ENCODE results near the gene PRKCE.

Gene PRKCE

DNA sequence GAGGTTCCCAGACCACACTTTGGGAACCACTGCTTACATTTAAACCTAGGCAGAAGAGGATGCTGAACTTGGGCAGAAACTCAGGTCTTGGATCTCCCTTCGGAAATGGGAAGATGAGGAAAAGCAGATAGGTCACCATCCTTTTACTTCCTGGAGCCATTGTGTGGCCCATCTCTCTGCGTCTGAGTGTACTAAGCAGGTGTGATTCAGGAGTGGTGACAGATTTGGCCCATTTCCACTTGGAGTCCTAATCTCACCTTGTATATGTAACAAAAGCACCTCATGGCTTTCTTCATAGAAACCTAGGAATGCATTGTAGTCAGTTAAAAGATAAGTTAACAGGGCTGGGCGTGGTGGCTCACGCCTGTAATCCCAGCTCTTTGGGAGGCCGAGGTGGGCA lies 71.0 kb downstream of the PRKCE start:
- DNase-seq (ENCODE audit: low read depth in 2 of 3, low spot score in 2 of 3): no peak

DNA sequence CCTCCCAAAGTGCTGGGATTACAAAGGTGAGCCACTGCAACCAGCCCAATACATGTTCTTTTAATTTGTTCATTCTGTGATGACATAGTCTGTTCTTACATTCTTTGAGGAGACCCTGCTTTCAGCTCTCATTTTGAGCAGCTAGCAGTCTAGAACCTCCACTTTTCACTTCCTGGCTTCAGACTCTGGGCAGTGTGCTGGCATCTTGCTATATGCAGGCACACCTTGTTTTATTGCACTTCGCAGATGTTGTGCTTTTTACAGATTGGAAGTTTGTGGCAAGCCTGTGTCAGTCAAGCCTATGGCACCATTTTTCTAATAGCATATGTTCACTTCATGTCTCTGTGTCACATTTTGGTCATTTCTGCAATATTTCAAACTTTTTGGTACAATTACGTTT lies 72.4 kb downstream of the PRKCE start:
- no peak for DNase-seq (ENCODE audit: low read depth in 2 of 3, low spot score in 2 of 3)

DNA sequence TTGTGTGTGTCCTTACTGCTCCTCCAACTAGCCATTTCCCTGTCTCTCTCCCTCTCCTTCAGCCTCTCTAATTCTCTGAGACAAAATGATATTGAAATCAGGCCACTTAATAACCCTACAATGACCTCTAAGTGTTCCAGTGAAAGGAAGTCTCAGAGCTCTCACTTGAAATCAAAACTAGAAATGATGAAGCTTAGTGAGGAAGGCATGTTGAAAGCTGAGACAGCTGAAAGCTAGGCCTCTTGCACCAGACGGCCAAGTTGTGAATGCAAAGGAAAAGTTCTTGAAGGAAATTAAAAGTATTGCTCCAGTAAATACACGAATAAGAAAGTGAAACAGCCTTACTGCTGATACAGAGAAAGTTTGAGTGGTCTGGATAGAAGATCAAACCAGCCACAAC lies 72.9 kb downstream of the PRKCE start:
- no peak for DNase-seq (ENCODE audit: low read depth in 2 of 3, low spot score in 2 of 3)

DNA sequence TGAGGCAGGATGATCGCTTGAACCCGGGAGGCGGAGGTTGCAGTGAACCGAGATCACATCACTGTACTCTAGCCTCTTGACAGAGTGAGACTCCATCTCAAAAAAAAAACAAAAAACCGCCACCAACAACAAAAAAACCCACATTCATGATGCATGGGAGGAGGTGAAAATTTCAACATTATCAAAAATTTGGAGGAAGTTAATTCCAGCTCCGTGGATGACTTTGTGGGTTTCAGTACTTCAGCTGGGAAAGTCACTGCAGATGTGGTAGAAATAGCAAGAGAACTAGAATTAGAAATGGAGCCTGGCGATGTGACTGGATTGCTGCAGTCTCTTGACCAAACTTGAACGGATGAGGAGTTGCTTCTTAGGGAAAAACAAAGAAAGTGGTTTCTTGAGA lies 74.3 kb downstream of the PRKCE start:
- no peak for DNase-seq (ENCODE audit: low read depth in 2 of 3, low spot score in 2 of 3)

DNA sequence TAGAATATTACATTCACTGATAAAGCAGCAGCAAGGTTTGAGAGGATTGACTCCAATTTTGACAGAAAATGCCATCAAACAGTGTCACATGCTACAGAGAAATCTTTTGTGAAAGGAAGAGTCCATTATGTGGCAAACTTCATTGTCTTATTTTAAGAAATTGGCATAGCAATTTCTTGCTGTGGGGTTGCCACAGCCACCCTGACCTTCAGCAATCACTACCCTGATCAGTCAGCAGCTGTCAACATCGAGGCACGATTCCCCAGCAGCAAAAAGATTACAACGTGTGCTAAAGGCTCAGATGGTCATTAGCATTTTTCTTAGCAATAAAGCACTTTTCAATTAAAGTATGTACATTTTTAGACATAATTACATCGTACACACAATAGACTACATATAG lies 74.7 kb downstream of the PRKCE start:
- DNase-seq (ENCODE audit: low read depth in 2 of 3, low spot score in 2 of 3): no peak

DNA sequence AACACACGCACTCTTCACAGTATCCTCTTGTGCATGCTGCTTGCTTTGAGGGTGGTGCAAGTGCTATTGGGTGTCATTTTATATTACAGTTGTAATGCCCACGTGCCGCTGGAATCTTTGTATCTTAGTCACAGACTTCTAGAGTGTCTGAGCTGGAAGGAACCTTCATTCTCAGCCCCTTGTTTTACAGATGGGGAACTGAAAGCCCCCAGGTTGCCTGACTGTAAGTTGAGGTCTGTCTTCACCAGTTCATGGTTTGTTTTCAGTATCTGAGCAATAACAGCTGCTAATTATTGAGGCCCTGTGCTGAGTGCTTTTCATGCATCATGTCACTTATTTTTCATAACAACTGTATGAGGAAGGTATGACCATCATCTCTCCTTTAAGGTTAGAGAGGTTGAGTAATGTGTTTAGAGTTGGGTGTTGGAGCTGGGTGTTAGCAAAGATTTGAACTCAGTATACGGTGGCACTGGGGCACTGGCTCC lies 77.0 kb downstream of the PRKCE start:
- no peak for DNase-seq (ENCODE audit: low read depth in 2 of 3, low spot score in 2 of 3)

DNA sequence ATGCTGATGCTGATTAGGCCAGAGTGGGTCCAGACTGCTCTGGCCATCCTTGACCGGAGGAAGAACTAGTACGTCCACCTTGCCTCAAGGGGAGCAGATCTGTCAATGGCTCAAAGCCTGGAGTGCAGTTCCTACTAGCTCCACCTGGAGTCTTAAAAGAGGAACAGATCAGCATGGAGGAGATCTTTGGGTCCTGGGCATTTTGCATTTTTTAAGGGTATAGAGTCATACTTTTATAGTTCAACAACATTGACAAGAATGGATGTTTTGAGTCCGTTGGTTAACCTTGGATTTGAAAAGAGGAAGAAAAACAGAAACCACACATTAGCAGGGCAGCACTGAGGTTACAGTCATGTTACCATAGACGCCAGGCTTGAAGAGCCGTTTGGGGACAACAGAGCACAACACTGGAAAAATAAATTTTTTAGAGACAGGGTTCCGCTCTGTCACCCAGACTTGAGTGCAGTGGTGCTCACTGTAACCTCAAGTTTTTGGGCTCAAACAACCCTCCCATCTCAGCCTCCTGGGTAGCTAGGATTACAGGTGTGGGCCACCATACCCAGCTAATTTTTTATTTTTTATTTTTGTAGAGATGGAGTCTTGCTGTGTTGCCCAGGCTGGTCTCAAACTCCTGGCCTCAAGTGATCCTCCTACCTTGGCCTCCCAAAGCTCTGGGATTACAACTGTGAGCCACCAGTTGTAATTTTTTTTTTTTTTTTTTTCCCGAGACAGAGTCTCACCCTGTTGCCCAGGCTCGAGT lies 78.5 kb downstream of the PRKCE start:
- no peak for DNase-seq (ENCODE audit: low read depth in 2 of 3, low spot score in 2 of 3)

DNA sequence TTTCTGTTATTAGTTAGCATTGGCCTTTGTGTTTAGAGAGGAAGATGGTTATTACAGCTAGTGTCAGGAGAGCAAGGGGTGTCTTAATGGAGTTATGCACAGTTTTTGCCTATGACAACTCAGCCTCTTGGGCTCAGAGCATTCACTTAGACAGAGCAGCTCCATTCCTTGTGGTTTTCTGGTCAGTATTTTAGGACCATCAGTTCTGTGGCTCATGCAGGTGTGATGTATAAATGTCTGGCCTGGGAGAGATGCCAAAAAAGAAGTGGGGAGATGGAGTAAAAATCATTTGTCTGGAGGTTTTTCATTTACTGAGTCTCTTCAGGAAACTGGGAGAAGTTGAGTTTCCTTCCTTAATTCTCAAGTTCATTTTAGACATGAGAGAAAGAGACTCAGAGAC lies 79.7 kb downstream of the PRKCE start:
- DNase-seq (ENCODE audit: low read depth in 2 of 3, low spot score in 2 of 3): no peak

DNA sequence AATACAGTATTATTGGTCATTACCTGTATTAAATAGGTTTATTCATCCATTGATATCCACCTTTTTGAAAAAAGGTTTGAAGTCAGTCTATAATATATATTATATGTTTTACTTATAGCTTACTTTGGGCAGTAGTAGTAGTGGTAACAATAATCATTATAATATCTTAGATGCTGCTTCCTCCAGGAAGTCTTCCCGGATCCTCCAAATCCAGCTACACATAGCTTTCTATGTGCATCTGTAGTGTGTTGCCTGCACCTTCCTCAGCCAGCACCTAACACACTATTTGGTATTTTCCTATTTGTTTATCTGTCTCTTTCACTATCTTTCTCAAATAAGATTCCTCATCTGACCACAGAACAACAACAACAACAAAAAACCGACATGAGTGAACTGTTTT lies 81.0 kb downstream of the PRKCE start:
- DNase-seq (ENCODE audit: low read depth in 2 of 3, low spot score in 2 of 3): no peak

DNA sequence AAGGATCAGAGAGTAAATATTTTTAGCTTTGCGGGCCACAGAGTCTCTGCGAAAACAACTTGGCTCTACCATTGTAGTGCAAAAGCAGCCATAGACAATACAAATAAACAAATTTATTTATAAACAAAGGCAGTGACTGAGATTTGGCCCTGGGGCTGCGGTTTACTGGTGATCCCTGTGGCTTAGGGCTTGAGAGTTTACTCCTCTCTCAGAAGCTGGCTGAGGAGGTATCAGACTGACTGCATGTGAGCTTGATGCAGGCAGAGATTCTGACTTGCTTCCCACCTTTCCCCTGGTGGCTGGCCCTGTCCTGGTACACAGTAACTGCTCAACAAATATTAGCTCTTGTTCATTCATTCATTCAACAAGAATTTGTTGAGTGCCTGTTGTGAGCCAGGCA lies 81.5 kb downstream of the PRKCE start:
- no peak for DNase-seq (ENCODE audit: low read depth in 2 of 3, low spot score in 2 of 3)

DNA sequence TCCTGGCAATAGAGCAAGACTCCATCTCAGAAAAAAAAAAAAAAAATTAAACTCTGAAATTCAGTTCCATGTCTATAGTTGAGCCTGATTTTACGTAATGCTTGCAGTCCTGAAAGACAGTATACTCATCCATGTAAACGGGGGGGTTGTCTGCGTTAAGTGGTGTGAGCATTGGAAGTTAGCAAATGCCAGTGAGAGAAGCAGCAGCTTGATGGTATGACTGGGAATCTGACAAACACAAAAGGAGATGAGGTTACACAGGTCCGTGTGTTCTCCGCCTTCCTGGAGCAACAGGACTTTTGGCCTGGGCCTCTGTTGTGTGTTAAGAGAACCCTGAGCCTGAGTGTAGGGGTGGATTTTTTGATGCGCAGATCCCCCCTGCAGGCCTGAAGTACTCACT lies 82.9 kb downstream of the PRKCE start:
- DNase-seq (ENCODE audit: low read depth in 2 of 3, low spot score in 2 of 3): no peak

DNA sequence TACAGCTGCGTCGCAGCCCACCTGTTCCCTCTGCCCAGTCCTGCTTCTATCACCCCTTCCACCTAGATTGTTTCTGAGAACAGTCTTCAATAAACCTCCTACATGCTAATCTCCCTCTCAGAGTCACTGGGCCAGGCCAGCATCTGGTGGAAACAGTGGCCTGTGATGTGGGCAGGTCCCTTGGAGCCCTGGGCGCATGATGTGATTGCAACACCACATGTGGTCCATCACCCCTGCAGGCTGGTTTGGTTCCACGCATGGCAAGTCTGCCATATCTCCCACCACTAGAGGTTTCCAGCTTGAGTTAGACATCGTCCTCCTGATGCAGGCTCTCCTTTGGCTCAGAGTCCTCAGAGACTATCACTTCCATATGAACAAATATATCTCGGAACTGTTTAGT lies 83.5 kb downstream of the PRKCE start:
- no peak for DNase-seq (ENCODE audit: low read depth in 2 of 3, low spot score in 2 of 3)

DNA sequence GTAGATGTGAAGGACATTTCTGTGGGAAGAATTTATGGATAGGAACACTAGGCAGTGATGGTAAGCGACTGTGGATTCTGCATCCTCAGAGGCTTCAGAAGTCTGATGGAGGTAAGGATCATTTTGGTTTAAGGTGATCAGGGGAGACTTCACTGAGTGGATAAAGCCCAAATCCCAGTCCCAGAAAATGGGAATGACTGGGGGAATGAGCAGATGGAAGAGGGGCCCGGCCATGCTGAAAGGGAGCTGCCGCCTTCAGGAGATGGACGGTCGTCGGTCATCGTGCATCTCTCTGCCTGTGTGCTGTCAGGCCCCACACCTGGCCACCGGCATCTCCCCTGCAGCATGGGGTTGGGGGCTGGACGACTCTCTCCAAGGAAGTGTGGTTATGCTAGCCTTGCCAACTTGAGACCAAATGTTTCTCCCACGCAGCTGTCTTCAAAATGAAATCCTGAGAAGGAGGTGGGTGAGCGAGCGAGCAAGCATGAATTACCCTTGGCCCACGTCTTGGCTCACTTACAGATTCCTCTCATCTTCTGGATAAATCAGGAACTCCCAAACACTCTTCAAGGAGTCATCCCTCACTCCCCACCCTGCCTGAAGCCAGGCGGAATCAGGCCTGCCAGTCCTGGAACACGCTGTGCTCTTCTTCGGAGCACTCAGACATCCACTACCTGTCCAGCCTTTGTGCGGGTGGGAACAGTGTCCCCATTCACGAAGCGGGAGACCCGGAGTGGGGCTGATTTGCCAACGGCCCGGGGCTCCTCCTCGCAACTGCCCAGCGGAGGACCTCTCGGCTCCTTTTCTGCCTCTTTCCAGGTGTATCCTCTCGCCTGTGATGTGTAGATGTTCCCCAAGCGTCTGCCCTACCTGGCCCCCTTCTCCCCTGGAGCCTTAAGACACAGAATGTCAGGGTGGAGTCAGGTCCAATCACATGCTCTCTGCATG lies 85.6 kb downstream of the PRKCE start:
- no peak for DNase-seq (ENCODE audit: low read depth in 2 of 3, low spot score in 2 of 3)

DNA sequence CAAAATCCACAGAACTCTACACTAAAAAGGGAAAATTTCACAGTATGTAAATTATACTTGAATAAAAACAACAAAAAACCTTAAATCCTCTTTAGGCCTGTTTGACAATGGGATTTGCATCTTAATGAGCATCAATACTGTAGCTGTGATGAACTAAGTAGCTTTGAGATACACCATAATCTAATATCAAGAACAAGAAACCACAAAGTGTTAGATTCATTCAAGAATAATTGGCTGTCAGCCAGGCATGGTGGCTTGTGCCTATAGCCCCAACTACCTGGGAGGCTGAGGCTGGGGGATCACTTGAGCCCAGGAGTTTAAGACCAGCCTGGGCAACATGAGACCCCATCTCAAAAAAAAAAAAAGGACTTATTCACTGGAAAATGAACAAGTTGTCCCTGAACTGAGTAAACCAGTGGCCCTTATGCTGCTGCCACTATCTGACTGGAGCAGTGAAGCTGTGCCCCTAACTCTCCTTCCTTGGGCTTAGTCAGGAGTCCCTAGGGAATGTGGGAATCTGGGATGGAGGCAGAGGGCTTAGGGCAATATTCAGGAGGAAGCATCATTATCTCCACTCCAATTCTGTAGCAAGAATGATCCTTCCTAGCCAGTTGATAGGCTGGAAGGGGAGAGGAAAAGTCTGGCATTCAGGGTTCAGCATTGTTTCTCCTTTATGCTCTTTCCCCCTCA lies 88.5 kb downstream of the PRKCE start:
- DNase-seq (ENCODE audit: low read depth in 2 of 3, low spot score in 2 of 3): no peak

DNA sequence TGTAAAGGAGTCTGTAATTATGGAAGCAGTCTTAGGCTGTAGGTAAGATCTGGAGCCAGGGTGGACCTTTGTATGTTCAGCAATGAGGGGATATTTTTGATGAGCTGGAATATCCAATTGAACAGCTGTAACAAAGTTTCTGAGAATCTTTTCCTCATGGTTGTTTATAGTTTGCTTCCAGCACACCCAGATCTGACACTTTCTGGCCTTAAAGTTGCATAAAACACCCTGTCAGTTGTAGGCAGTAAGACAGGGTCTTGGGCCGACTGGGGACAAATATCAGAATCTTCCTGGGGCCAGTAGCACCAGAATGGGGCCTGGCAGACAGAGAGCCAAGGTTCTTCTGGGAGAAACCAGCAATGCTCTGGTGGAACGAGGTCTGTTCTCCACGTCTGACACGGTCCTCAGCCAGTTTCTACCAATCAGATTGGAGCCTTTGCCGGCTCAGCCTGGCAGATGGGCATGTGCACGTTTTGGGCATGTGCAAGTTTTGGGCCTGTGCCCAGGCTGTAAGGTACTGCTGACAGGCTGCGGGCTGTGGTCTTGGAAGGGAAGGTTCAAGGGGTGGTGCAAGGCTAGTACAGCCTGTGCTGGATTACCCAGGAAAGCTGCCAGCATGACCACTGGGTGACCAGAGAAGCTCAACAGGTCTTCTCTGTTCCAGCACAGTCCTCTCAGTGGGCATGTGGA lies 89.8 kb downstream of the PRKCE start:
- no peak for DNase-seq (ENCODE audit: low read depth in 2 of 3, low spot score in 2 of 3)

DNA sequence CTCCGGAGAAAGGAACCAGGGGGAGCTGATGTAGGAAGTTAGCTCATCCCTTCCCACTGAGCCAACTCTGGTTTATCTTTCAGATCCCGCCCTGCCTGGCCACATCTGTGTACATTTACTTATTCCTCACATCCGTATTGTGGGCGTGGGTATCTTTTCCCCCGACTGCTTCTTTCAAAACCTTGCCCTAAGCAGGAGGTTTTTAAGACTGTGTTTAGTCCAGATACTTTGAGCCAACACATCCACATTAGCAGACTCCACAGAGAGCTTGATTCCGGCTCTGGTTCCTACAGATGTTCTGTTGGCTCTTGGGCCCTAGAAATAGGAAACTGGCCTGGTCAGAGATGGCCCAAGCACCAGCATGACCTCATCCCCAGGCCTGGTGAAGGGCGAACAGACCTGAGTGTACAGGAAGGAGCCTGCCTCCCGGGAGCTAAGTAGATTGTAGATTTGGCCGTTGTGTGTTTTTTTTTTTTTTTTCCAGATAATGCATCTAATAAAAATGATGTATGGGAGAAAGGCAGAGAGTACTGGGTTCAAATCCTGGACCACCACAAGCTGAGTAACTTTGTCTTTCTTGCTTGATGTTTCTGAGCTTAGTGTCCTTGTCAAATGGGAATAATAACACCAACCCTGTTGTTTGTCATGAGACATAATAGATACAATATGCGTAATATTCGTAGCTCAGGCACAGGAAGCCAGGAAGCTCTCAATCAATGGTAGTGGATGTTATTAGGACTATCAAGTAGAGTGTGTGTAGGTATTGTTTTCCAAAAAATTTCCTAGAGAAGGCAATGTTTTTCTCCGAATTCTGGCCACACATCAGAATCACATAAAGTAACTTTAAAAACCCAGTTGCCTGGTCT lies 92.3 kb downstream of the PRKCE start:
- no peak for DNase-seq (ENCODE audit: low read depth in 2 of 3, low spot score in 2 of 3)

DNA sequence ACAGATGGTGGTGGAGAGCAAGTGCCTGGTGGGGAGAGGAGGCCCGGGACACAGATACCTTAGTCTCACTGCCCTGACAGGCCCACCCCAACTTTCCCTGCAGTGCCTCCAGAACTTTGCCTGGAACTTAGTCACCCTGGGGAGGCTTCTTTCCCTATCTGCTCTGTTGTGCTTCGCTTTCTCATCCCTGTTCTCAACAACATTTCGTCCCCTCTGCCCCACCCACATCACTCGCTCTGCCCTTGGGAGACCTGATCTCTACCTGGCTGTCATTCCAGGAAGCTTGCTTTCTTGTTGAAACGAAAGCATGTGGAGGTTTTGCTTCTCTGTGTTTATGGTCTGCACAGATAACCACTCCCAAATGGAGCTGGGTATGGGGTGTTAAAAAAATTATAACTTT lies 93.8 kb downstream of the PRKCE start:
- DNase-seq (ENCODE audit: low read depth in 2 of 3, low spot score in 2 of 3): no peak

DNA sequence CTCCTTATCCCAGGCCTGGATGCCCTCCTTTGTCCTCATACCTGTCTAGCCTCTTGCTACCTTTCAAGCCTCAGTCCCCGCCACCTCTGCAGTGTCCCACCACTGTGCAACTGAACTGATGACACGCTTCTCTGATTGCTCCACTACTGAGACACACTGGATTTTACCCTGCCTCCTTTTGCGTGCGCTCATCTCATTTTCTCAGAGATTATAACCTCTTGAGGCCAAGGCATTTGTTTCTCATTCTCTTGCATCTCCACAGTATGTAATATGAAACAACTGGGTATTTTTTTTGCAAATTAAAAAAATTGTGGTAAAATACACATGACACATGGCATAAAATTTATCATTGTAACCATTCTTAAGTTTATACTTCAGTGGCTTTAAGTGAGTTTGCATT lies 95.4 kb downstream of the PRKCE start:
- DNase-seq (ENCODE audit: low read depth in 2 of 3, low spot score in 2 of 3): no peak

DNA sequence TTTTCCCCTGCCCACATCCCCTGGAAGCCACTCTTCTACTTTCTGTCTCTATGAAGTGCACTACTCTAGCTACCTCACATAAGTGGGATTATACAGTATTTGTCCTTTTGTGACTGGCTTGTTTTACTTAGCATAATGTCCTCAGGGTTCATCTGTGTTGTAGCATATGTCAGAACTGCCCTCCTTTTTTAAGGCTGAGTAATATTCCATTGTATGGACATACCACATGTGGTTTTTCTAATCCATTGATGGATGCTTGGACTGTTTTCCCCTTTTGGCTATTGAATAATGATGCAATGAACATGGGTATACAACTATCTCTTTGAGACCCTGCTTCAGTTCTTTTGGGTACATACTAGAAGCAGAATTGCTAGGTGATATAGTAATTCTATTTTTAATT lies 95.9 kb downstream of the PRKCE start:
- no peak for DNase-seq (ENCODE audit: low read depth in 2 of 3, low spot score in 2 of 3)

DNA sequence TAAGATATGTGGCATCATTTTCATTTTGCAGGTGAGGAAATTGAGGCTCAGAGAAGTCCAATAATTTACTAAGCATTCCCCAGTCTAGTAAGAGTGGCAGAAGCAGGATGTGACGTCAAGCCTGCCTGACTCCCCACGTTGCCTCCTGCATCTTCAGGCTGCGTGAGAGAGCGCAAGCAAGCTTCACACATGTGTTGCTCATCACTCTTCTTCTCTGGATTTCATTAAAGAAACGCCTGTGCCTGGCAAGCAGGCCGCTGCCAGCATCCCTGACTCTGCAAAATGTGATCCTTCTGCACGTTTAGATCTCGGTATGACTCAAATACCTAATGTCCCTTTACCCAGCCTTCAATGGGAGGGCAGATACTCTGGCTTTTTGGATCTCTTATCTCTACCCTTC lies 96.8 kb downstream of the PRKCE start:
- DNase-seq (ENCODE audit: low read depth in 2 of 3, low spot score in 2 of 3): no peak
